HG03108 (cell line): ENCODE data around the gene PPFIBP1.
A peak's percentile ranks its signal among the peaks of the same experiment; 100 is the strongest.

ENCODE experiments used
- ATAC-seq: cut with Tn5 transposase; IDR thresholded peaks from one replicate; pipeline ENCODE4 v1.9.1; 2021; ENCODE audit warnings: moderate library complexity; ENCODE audit not compliant: unreplicated experiment

The PPFIBP1 gene

GRCh38 chr12:27511723-27512045, 12.3 kb upstream of the PPFIBP1 start:
- ATAC-seq: no peak

DNA sequence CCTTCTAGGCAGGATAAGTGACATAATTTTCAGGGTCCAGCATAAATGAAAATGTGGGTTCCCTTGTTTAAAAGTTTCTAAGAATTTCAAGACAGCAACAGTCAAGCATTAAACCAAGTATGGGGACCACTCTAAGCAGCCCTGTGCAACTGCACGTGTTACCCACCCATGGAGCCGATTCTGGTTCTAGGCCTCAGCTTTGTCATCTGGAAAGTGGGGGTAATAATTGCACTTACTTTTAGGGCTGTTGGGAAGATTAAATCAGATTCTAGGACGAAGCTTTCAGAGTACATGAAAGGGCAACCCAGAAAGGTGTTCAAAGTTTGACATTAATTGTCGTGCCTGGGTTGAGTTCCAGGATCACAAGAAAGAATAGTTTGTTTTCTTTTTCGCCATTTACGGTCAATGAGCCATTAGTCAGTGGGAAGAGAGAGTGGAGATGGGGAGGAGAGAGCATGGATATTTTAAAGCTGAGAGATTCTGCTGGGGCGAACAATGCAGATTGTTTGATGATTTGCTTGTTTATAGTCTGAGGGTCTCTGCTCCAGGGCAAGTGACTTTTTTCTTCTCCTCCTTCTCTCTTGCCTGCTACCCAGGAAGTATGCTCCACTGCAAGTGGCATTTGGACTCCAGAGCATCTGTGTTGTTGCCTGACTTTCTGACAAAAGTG, 10.7 kb upstream of the PPFIBP1 start:
- ATAC-seq: no peak

DNA sequence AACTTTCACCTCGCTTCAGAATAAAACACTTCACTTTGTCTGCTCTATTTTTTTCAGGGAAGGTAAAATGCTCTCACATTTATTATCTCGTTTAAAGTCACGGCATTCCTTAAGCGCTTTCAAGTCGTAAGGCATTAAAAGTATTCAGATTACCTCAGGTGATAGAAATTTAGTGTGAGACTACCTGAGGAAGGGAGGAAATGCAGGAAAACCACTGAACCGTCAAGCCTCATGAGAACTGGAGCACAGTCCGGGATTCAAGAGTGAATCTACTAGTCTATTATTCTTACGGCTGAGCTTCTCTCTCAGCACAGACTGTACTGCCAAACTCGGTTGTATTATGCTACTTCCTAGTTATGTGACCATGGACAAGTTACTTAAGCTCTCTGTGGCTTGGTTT, 8.3 kb upstream of the PPFIBP1 start:
- ATAC-seq: no peak

- no peak for ATAC-seq
Measured at GRCh38 chr12:27516625-27517024, 7.4 kb upstream of the PPFIBP1 start.

DNA sequence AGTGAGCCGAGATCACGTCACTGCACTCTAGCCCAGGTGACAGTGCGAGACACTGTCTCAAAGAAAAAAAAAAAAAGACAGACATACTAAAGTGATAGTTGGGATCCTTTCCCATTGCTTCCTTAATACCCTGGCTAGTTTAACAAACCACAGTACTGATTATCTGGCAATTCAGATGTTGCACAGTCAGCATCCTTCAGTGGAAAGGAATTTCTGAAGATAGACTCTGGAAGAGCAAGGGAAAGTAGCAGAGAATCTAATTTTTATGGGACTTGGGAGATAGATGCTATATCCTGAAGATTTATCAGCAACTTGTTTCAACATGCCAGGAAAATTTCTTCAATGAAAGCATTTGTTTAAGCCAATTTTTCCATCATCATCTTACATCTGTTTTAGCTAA, 6.5 kb upstream of the PPFIBP1 start:
- ATAC-seq: no peak

DNA sequence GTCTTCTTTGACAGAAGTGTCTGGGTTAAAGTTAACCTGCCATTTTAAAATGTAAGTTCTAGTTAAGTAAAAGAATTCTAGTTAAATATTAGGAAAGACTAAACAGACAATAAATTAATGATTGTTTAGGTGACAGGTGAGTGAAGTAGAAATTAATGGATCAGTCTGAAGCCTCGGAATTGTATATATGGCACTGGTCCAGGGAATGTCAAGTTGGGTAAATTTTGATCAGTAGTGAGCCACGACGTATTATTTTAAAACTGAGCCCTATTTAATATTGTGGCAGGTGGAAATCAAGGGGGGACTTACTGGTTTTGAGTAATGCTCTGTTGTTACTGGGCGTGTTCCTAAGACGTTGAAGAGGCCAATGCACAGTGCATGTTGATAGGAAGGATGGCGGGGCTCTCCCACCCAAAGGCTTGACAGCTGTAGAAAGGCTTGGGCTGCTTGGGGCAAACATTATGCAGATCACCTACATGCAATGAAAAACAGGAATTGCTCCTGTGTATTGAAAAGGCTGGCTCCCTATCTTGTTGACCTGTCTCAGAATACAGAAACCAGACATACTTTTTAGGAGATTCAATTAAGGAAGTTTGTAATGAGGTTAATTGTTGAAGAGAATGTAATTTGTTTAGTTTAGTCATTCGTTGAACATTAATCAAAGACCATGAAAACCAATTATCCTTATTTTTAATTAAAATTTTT, 5.9 kb upstream of the PPFIBP1 start:
- ATAC-seq: no peak

DNA sequence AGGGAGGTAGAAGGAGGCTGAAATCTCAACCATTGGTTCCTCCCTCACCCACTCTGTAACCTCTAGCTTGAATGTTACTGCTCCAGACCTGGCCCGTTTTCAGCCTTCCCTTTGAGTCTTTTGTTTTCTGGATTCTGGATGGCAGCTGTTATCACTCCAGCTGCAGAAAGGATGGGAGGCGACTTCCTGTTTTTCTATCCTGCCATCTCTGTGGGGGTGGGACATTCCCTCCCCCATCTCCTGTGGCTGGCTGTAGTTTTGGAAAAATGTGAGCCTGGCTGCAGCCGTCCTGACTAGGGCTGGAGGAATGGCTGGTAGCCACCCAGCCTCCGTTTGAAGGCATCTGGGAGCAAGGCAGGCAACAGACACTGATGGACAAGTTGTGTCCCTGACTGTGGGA, 2.9 kb upstream of the PPFIBP1 start:
- ATAC-seq: no peak

DNA sequence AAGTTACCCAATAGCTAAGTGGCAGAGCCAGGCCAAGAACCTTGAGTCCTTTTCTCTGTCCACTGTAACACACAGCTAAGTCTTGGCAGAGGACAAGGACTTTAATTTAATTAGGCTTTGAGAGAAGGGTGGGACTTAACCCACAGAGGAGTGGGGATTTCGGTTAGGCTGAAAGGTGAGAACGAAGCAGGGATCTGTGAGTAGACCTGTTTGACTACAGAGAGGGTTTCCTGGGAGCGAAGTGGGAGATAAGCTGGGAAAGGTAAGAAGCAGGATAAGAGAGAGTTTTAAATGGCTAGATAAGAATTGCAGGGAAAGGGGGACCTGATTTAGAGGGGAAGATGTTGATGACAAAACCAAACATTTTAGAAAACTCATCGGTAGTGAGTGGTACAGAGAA, 2.0 kb upstream of the PPFIBP1 start:
- no peak for ATAC-seq

- ATAC-seq: no peak
Measured at GRCh38 chr12:27523305-27523641, 733 bp upstream of the PPFIBP1 start.

GRCh38 chr12:27524494-27524835, 459 bp downstream of the PPFIBP1 start:
- ATAC-seq: no peak

DNA sequence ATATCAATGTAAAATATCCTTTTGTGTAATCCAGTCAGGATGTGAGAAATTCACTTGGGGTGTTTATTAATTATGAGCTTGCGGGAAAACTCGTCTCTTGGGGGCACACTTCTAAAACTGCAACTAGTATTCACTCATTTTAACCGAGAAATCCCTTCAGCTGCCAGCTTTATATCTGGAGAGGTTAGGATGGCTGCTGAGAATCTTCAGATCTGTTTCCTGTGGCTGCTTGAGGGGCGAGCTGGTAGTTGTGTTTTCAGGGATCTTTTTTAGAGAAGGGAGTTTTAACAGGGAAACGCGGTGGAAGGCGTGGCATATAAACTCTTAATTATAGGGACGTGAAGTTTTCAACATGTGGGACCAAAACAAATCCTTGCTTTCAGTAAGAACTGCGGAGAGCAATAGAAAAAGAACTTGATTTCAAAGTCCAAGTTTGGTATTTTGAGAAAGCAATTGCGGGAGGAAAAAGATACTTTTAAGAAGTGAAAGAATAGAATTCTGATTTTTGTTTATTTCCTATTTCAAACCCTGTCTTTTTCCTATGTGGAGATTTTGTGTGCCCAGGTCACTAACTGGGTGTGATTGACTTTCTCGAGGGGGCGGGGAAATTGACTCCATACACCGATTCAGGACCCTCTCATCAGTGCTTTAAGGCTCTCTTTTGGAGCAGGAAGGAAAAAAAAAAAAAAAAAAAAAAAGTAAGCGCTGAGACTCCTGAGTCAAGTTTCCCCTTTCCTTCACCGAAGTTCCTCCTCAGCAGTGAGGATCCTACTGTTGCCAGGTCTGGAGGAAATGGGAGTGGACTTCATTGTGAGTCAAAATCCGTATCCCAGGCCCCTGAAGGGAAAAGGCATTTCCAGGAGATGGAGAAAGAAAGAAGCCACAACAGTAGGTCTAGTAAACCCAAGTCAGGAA, 1.1 kb downstream of the PPFIBP1 start:
- ATAC-seq: no peak

DNA sequence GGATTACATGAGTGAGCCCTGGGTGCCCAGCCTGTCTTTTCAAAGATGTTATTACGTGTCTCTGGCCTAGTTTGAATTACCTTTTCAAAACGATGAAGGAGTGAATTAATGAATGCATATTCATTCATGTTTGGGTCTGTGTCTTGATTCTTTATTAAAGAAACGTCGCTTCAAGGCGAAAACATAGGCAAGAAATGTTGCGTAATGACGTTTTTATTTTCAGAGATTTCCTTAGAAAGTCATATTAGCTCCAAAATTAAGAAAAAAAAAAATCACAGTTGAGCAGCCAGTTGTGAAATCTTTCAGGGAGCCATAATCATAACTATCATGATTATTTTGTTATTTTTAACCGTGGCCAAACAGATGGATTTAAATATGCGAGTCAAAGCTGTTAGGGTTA, 3.5 kb downstream of the PPFIBP1 start:
- no peak for ATAC-seq

GRCh38 chr12:27528788-27529187, 4.8 kb downstream of the PPFIBP1 start:
- no peak for ATAC-seq

GRCh38 chr12:27530157-27530922, 6.3 kb downstream of the PPFIBP1 start:
- ATAC-seq: no peak

DNA sequence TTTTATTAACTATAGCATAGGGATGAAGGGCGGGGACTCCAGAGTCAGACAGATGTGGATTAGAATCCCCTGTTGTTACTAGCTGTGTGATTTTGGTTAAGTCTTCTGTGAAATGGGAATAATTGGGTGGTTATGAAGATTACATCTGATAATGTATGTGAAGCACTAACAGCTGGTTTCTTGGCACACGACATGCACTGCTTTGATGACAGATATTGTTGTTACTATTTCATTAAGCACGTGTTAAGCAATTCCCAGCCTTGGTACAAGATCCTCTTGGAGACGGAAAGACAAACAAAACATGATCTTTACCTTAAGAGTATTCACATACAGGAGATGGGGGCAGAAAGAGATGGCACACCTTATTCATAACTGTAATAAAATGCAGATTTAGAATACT, 7.9 kb downstream of the PPFIBP1 start:
- no peak for ATAC-seq

- ATAC-seq: peak; percentile 62
Measured at GRCh38 chr12:27534060-27534764, 10.2 kb downstream of the PPFIBP1 start.

DNA sequence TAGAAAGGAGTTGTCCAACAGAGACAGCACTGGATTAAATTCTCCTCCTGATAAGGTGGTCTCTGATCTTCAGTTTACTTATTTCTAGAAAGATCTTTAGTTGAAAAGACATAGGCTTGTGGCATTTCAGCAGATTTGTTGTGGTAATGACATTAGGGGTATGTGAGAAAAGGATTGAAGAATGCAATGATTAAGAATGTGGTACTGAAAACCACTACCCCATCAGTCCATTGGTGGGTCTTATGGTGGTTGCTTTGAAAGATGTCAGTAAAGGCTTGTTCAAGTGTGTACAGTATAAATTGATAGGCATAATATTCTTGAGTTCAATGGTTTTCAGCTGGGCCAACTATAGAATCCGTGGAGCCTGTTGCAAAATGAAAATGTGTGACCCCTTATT, 10.8 kb downstream of the PPFIBP1 start:
- peak; percentile 4 for ATAC-seq

DNA sequence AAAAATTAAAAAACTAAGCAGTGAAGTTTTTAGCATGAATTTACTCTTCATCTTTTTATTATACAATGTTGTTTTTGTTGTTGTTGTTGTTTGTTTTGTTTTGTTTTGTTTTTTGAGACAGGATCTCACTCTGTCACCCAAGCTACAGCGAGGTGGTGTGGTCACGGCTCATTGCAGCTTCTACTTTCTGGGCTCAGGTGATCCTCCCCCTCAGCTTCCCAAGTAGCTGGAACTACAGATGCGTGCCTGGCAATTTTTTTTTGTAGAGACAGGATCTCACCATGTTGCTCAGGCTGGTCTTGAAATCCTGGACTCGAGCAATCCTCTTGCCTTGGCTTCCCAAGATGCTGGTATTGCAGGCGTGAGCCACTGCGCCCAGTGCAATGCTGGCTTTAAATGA, 11.3 kb downstream of the PPFIBP1 start:
- ATAC-seq: no peak

DNA sequence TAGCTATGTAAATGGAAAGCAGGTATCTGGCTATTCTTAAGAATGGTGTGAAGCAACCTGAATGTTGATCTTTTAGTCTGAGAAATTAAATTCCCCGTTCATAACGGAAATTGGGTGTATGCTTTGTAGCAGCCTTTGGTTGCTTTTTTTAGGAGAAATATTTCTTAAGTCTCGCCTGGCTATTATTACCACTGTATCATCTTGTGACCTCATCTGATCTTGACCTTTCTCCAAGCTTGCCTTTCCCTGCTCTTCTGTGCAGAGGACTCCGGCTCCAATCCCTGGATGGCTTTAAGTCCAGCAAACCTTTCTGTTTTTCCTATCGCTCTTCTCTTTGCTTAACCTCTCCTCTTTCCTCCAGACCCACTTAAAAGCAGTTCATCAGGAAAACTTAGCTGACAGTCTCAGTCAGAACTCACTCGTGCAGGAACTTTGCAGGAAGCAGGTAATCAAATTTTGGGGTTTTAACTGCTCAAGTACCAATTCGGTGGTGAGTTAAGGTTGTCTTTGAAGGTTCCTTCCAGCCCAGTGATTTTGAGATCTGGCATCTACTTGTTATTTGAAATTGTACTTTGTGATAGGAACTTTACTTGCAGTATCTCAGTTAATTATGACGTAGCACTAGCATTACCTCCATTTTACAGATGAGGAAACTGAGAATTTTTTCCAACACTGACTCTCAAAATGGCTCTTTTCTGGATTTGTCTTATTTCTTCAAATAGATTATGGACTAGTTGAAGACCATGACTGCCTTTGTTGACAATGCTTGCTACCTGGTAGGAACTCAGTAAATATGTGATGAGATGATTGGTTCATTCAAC, 14.1 kb downstream of the PPFIBP1 start:
- ATAC-seq: no peak

DNA sequence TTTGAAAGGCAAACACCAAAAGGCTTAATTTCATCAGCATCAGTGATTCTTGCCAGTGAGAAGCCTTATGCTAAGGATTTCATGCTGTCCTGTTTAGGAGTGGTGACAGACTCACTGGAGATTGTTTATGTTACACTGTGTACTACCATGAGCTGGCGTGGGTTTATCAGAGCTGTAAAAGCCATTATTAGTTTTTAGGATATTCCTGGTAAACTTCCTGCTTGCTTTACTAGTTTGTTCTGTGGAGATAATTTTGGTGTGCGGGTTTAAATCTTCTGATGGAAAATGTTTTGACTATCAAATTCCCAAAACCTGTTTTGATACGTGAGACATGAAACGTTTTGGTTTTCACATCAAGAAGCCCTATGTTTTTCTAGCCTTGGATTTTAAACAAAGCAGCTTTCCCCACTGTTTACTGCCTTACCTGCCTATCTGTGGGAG, 15.2 kb downstream of the PPFIBP1 start:
- ATAC-seq: no peak
